ENCODE data around the gene GFI1B.

The GFI1B gene

DNA sequence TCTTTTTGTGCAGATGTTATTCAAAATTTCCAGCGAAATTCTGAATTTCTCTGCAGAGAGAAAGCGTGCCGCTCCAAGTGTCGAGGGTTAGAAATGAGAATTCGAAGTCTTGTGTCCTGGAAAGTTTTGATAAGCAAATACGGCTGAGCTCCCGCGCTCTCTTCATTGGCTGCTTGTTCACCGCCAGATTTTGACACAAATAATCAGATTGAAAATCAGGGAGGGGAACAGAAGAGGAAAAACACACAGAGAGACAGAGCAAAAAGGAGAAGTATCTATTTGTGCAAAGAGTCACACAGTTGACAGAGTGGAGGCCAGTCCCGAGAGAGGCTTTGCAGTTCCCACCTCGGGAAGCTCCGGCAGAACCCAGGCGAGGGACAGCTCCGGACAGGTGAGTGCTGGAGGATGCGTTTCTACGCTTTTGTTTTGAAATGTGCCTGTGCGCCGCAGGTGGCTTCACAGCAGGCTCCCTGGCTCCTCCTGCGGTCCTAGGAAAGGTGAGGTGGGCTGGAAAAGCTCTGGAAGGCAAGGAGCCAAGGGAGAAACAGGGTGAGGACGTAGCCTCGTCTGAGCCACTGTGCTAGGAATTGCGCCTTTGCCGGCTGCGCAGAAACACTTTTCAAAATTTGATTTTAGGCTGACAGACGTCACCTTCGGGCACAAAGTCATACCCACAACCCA lies at the start of gene GFI1B:
GFI1B (plus strand) TSS at position 244 of the 681 bp plus-strand sequence. CDS start 7,985 bp downstream, outside the sequence.
- TF ChIP-seq ZFX (IDR thresholded peaks at IDR 0.05): no peak
- TF ChIP-seq, protein P1, sequence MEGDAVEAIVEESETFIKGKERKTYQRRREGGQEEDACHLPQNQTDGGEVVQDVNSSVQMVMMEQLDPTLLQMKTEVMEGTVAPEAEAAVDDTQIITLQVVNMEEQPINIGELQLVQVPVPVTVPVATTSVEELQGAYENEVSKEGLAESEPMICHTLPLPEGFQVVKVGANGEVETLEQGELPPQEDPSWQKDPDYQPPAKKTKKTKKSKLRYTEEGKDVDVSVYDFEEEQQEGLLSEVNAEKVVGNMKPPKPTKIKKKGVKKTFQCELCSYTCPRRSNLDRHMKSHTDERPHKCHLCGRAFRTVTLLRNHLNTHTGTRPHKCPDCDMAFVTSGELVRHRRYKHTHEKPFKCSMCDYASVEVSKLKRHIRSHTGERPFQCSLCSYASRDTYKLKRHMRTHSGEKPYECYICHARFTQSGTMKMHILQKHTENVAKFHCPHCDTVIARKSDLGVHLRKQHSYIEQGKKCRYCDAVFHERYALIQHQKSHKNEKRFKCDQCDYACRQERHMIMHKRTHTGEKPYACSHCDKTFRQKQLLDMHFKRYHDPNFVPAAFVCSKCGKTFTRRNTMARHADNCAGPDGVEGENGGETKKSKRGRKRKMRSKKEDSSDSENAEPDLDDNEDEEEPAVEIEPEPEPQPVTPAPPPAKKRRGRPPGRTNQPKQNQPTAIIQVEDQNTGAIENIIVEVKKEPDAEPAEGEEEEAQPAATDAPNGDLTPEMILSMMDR (conservative IDR thresholded peaks at IDR 0.05): no peak
- H3K27ac ChIP-seq: no peak within 1 kb of the TSS

DNA sequence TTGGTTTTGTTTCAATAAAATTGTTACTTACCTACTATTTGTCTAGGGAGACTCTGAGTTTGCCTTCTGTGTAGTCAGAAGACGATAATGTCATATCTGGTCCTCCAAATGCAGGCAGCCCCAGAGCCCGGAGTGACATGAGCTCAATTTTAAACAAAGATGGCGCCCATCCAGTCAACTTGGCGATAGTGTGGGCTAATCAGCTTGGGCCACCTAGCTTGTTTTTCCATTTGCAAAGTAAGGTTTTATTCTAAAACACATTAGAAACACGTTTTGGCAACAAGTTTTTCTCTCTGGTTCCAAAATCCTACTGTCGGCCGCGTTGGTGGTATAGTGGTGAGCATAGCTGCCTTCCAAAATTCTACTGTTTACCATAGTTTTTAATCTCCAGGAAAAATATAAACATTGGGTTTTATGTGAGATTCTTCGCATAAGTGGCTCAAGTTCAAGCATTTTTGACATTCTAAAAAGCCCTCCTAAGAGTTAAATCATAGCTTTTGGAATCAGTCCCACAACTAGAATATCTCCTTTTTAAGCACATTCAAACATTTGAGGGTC lies 47.2 kb upstream of the GFI1B start:
- no peak for TF ChIP-seq ZFX (IDR thresholded peaks at IDR 0.05)
- TF ChIP-seq, protein P1 (conservative IDR thresholded peaks at IDR 0.05): no peak
- H3K27ac ChIP-seq: no peak overlapping the region

DNA sequence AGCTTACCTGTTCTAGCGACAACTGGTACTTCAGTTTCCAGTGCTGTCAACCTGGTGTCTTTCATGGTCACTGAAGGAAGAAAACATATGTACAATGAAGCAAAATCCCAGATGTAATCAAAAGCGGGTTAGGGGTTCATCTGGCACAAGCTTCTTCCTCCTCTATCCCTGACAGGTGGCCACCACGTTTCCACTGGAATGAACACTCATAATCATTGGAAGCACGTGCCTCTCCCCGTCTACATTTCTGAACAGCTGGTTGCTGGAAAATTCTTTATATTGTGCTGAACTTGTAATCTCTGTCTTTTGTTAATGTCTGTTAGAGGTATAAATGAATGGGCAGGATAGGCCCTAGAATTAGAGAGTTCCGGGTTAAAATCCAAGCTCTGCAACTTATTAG lies 43.5 kb upstream of the GFI1B start:
- TF ChIP-seq, protein P1 (conservative IDR thresholded peaks at IDR 0.05): no peak
- no peak for TF ChIP-seq ZFX (IDR thresholded peaks at IDR 0.05)
- no peak overlapping the region for H3K27ac ChIP-seq

DNA sequence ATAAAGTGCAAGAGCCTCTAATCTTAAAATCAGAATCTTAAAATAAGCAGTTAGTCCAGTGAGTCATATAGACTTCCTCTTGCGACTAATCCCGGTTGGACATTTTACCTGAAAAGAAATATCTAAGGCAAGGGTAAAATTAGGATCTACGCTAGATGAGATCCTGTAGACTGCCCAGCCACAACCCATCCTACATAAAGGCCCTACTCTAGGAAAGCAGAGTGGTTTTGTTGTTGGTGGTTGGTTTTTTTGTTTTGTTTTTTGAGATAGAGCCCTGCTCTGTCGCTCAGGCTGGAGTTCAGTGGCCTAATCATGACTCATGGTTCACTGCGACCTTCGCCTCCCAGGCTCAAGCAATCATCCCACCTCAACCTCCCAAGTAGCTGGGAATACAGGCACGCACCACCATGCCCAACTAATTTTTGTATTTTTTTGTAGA lies 41.0 kb upstream of the GFI1B start:
- TF ChIP-seq, protein P1 (conservative IDR thresholded peaks at IDR 0.05): no peak
- no peak for TF ChIP-seq ZFX (IDR thresholded peaks at IDR 0.05)
- no peak overlapping the region for H3K27ac ChIP-seq

DNA sequence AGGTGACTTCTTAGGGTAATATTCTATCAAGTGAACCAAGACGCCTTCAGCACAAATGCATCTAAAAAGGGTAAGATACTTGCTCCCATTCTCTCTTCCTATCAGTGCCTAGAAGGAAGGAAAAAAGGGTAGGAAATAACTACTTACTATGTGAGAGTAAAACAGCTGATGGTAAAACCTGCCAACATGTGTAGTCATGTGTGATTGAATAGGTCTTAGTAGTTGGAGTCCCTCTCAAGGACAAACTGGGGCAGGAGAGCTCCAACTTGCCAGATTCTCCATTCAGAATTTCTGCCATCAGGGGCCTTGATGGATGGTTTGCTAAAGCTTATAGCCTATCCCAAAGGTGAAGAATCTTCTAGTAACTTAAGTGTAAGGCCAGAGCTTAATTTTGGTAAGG lies 39.3 kb upstream of the GFI1B start:
- no peak overlapping the region for H3K27ac ChIP-seq
- TF ChIP-seq, protein P1 (conservative IDR thresholded peaks at IDR 0.05): no peak
- TF ChIP-seq ZFX (IDR thresholded peaks at IDR 0.05): no peak

DNA sequence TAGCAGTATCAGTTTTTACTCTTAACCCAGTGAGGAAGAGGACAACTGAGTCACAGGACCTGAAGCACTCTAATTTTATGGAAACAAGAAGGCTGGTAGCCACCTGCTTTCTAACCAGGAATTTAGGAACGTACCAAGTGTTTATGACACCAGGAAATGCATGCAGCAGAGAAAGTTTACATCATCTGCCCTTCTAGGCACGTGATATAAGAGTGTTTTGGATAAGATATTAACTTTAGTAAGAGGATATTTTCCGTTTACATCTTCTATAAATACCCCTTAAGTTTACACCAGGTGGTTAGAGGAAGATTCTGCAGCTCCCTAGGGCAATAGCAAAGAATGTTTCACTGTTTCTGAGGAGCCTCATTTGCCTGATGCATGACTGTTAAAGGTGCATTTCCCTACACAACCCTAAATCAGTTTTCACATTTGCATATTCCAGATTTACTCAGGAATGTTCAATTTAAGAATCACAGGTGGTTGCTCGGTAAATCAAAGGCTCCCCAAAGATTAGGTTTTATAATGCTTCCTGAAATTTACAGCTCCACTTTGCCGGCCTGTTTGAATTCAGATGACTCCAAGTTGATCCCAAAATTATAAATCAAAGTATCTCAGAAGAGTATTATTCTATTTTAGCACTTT lies 35.8 kb upstream of the GFI1B start:
- TF ChIP-seq, protein P1 (conservative IDR thresholded peaks at IDR 0.05): no peak

DNA sequence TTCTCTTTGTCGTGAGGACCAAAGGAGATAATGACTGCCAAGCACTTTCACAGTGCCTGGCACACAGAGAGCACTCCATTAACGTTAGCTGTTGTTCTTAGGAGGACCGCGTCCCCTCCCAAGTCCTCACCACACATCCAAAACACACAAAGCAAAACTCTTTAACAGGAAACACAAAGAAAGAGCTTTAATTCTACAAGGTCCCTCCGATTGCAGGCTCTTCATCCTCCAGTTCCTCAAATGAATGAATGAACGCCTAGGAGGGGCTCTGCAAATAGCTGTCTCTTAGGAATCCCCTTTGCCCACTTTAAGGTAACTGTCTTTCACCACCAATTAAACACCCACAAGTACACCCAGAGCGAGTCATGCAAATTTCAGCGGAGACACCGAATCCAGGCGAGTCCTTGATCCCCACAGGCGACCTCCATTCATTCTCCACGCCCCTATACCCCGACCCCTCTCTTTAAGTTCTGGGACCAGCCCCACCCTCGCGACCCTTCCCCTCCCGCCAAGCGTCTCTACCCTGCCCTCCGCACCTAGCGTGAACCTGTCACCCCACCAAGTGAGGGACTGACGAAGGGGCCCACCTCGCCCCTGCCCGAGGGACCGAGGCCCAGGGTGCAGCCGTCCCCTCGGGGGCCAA lies 34.7 kb upstream of the GFI1B start:
- peak overlapping the region; percentile 80 for H3K27ac ChIP-seq

More for the DNA sequence above, 35.8 kb upstream of the GFI1B start:
- no peak overlapping the region for H3K27ac ChIP-seq

More for the DNA sequence above, 34.7 kb upstream of the GFI1B start:
- TF ChIP-seq, protein P1 (conservative IDR thresholded peaks at IDR 0.05): no peak
- no peak for TF ChIP-seq ZFX (IDR thresholded peaks at IDR 0.05)
